Common myeloid progenitor, CD34-positive (primary cell): ENCODE results near the gene ASTN1.

Experiments used
- CTCF ChIA-PET: fragments of 350-600 bp; sonication (Branson Sonifier 250); formaldehyde crosslinking; loops from one replicate; lab custom pipeline; 2021; ENCODE audit warnings: antibody characterized with exemption; lab: Charles Lee
- POLR2A ChIA-PET: fragments of 350-600 bp; sonication (Branson Sonifier 250); formaldehyde crosslinking; loops from one replicate; lab custom pipeline; 2021; ENCODE audit warnings: antibody characterized with exemption; lab: Charles Lee
- DNase-seq, 3 donors: peaks; one replicate each; pipeline versions ENCODE4 v3.0.0 to v3.0.0-alpha.2; 2013
- H3K27ac ChIP-seq, 2 experiments: 1 replicate in 1 of 2; 2 replicates in 1 of 2; pipeline ENCODE4 v1.7.0; 2013; ENCODE audit warnings: inconsistent platforms in 2 of 2, low read length in 2 of 2, mild to moderate bottlenecking in 2 of 2, low read depth in 1 of 2, moderate library complexity in 1 of 2; ENCODE audit not compliant: severe bottlenecking in 2 of 2, insufficient read depth in 1 of 2, poor library complexity in 1 of 2
- H3K27me3 ChIP-seq, 5 experiments: replicated peaks in 2 of 5; 1 replicate in 3 of 5; 2 replicates in 2 of 5; pipeline versions ENCODE4 v1.6.1 to v1.7.0; 2013; ENCODE audit warnings: low read length in 4 of 5, mild to moderate bottlenecking in 2 of 5, moderate library complexity in 2 of 5, inconsistent platforms in 1 of 5; ENCODE audit not compliant: insufficient read depth in 5 of 5, control insufficient read depth in 4 of 5
- H3K36me3 ChIP-seq, 4 experiments: 1 replicate in 2 of 4; 2 replicates in 2 of 4; pipeline versions ENCODE4 v1.6.1 to v1.7.0; 2013; ENCODE audit warnings: low read length in 3 of 4, control low read depth in 1 of 4, mild to moderate bottlenecking in 1 of 4; ENCODE audit not compliant: control insufficient read depth in 4 of 4, insufficient read depth in 4 of 4
- H3K4me1 ChIP-seq, 4 experiments: 1 replicate in 3 of 4; 2 replicates in 1 of 4; pipeline versions ENCODE4 v1.6.1 to v1.7.1; 2013; ENCODE audit warnings: low read length in 3 of 4, mild to moderate bottlenecking in 3 of 4, control low read depth in 1 of 4, inconsistent platforms in 1 of 4, moderate library complexity in 1 of 4; ENCODE audit not compliant: control insufficient read depth in 4 of 4, insufficient read depth in 4 of 4; ENCODE audit errors: control extremely low read depth in 1 of 4
- H3K4me3 ChIP-seq, 7 experiments: 1 replicate in 4 of 7; 2 replicates in 3 of 7; pipeline versions ENCODE4 v1.5.1 to v1.7.0; 2013; ENCODE audit warnings: mild to moderate bottlenecking in 7 of 7, low read length in 6 of 7, moderate library complexity in 6 of 7, inconsistent platforms in 2 of 7, low read depth in 2 of 7, control low read depth in 1 of 7; ENCODE audit not compliant: insufficient read depth in 4 of 7, control insufficient read depth in 1 of 7; ENCODE audit errors: extremely low read depth in 1 of 7
- H3K9me3 ChIP-seq, 5 experiments: 1 replicate in 4 of 5; 2 replicates in 1 of 5; pipeline versions ENCODE4 v1.6.1 to v1.7.1; 2013; ENCODE audit warnings: low read length in 4 of 5, mild to moderate bottlenecking in 2 of 5, inconsistent platforms in 1 of 5, low read depth in 1 of 5, moderate library complexity in 1 of 5; ENCODE audit not compliant: control insufficient read depth in 4 of 5, insufficient read depth in 2 of 5; ENCODE audit errors: control extremely low read depth in 1 of 5
- WGBS: methylation state at CpG from one replicate; pipeline ENCODE4 v1.1.5; 2013; ENCODE audit not compliant: insufficient coverage; 5-methylcytosine and 5-hydroxymethylcytosine counted together

ASTN1 gene

DNA sequence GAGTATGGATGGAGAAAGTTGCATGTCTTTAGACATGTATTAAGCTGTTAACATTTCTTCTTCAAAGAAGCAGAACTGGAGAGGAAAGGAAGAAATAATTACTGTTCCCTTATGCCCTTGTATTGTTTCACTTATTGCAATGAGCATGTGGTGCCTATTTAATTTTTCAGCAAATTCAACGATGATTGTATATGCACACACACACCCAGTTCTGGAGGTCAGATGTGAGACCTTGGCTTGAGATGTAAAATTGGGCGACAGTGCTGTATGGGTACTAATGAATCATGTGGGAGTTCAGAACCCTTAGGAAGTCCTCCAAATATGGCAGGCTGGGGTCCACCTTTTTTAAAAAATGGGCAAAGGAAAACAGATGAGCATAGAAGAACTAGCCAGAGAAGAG is 33.7 kb upstream of the ASTN1 start:
- CTCF ChIA-PET = no interaction called here
- WGBS = 86% methylated on average over 1 of the region's 2 CpGs

GRCh38 chr1:177190308-177190970 is 25.9 kb upstream of the ASTN1 start:
- Histone ChIP-seq H3K4me3 (no peak overlapping the region), H3K4me1 (no peaks in the 10 kb centered on the region), H3K27me3 (no peaks in the 10 kb centered on the region), H3K9me3 (peaks cover 0 to 3% (median 0%) of the 10 kb centered on the region in 5 experiments), H3K36me3 (no peaks in the 10 kb centered on the region), H3K27ac (no peak overlapping the region)
- no CpG with 5 or more reads among the region's 3 CpGs for WGBS
- CTCF ChIA-PET = interaction anchor here (1.1 to 1.9 kb wide), 2 partner anchors 9 to 13 kb away, joined by 4 to 5 read pairs; no protein-coding TSS in a partner anchor
- POLR2A ChIA-PET = no interaction called here
- no peak for DNase-seq

More for the DNA sequence above, 33.7 kb upstream of the ASTN1 start:
- DNase-seq = no peak
- no peaks in the 10 kb centered on the region for H3K36me3 ChIP-seq
- no peaks in the 10 kb centered on the region for H3K9me3 ChIP-seq
- no peaks in the 10 kb centered on the region for H3K4me1 ChIP-seq
- no peak overlapping the region for H3K27ac ChIP-seq
- POLR2A ChIA-PET = no interaction called here
- no peaks in the 10 kb centered on the region for H3K27me3 ChIP-seq
- H3K4me3 ChIP-seq = no peak overlapping the region

- Histone ChIP-seq H3K27me3 (peaks cover 2 to 12% (median 6%) of the 10 kb centered on the region in 5 experiments), H3K36me3 (no peaks in the 10 kb centered on the region), H3K9me3 (peaks cover 0 to 5% (median 0%) of the 10 kb centered on the region in 5 experiments), H3K4me1 (peaks cover 0 to 2% (median 1%) of the 10 kb centered on the region in 4 experiments), H3K27ac (no peak overlapping the region), H3K4me3 (no peak overlapping the region)
- no peak for DNase-seq
- CTCF ChIA-PET = no interaction called here
- 100% methylated on average over 1 of the region's 2 CpGs for WGBS
- POLR2A ChIA-PET = no interaction called here
Measured at GRCh38 chr1:177186639-177187038, 22.1 kb upstream of the ASTN1 start.

- ChIA-PET CTCF (no interaction called here), POLR2A (no interaction called here)
- Histone ChIP-seq H3K27ac (no peak overlapping the region), H3K4me3 (no peak overlapping the region), H3K36me3 (no peaks in the 10 kb centered on the region), H3K9me3 (peaks cover 0 to 5% (median 0%) of the 10 kb centered on the region in 5 experiments), H3K27me3 (peaks cover 4 to 26% (median 14%) of the 10 kb centered on the region in 5 experiments), H3K4me1 (peaks cover 0 to 7% (median 5%) of the 10 kb centered on the region in 4 experiments)
- DNase-seq = peak in 1 of 3 donors; percentile 1
- WGBS = no CpG with 5 or more reads among the region's 5 CpGs
Measured at GRCh38 chr1:177185209-177185608, 20.7 kb upstream of the ASTN1 start.

DNA sequence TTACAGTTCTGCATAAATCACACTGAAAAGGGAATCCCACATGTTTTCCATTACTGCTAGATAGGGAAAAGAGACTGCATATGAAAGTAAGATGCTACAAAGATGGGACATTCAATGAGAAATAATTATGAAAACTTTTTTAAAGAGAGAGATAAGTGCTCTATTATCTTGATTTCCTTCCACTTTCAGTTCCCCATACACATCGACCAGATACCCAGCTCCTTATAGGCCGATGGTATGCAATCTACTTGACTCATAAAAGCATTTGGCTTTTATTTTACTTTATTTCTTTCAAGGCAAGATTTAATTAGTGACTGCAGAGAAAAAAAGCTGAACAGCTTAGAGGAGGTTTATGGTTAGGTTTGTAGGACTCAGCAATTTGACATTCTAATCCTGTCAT is 19.3 kb upstream of the ASTN1 start:
- POLR2A ChIA-PET = no interaction called here
- no peak for DNase-seq
- no peaks in the 10 kb centered on the region for H3K36me3 ChIP-seq
- CTCF ChIA-PET = no interaction called here
- peaks cover 5 to 29% (median 18%) of the 10 kb centered on the region in 5 experiments for H3K27me3 ChIP-seq
- H3K4me3 ChIP-seq = no peak overlapping the region
- peaks cover 0 to 7% (median 5%) of the 10 kb centered on the region in 4 experiments for H3K4me1 ChIP-seq
- H3K27ac ChIP-seq = no peak overlapping the region
- H3K9me3 ChIP-seq = peaks cover 0 to 5% (median 0%) of the 10 kb centered on the region in 5 experiments
- no CpG with 5 or more reads among the region's 2 CpGs for WGBS

DNA sequence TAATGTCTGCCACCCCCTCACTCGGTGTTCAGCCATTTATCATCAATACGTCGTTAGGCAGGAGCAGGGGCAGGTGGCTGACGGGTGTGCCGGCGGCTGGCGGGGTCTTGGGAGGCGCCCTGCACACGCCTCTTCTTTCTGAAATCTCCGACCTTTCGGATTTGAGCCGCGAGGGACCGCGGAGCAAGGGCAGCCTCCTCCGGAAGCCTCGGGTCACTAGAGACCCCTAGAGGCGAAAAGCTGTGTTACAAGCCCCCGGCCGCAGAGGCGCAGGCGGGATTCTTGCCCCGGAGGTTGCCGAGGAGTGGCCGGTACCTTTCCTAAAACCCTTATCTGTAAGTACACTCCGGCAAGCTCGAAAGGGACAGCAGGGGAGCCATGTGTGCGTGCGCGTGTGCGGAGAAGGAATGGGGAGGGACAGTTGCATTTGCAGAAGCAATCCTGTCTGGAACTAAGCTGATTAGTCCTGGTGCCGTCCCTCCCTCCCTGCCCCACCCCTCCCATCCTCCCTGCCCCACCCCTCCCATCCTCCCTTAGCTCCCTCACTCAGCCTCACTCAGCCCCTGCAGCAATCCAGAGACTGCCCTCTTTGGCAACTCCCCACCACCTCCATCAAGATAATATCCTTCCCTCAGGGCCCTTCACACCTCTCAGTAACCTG is 17.2 kb upstream of the ASTN1 start:
- H3K4me3 ChIP-seq = peak overlapping the region in 3 of 7 experiments; percentile 19 to 39 (median 34)

GRCh38 chr1:177181280-177181630 is 16.7 kb upstream of the ASTN1 start:
- Histone ChIP-seq H3K36me3 (no peaks in the 10 kb centered on the region), H3K9me3 (peaks cover 0 to 3% (median 0%) of the 10 kb centered on the region in 5 experiments), H3K4me1 (peaks cover 0 to 7% (median 5%) of the 10 kb centered on the region in 4 experiments), H3K27ac (no peak overlapping the region), H3K27me3 (peaks cover 5 to 35% (median 18%) of the 10 kb centered on the region in 5 experiments), H3K4me3 (peak overlapping the region in 3 of 7 experiments; percentile 19 to 39 (median 34))
- CTCF ChIA-PET = interaction anchor here (1.0 to 2.3 kb wide), 4 partner anchors 9 to 94 kb away, joined by 3 to 6 read pairs (median 4); no protein-coding TSS in a partner anchor
- POLR2A ChIA-PET = no interaction called here
- DNase-seq = no peak
- WGBS = 3% methylated on average over 6 of the region's 13 CpGs

More for the DNA sequence above, 17.2 kb upstream of the ASTN1 start:
- no peaks in the 10 kb centered on the region for H3K36me3 ChIP-seq
- H3K27ac ChIP-seq = no peak overlapping the region
- H3K9me3 ChIP-seq = peaks cover 0 to 3% (median 0%) of the 10 kb centered on the region in 5 experiments
- ChIA-PET POLR2A (no interaction called here), CTCF (interaction anchor here (0.6 to 2.3 kb wide), 5 partner anchors 10 to 1252 kb away, joined by 3 to 6 read pairs (median 4); no protein-coding TSS in a partner anchor)
- H3K4me1 ChIP-seq = peaks cover 0 to 7% (median 5%) of the 10 kb centered on the region in 4 experiments
- H3K27me3 ChIP-seq = peaks cover 5 to 33% (median 18%) of the 10 kb centered on the region in 5 experiments
- DNase-seq = peak; percentile 40 to 56 (median 51)
- under 1% methylated on average over 25 of the region's 32 CpGs for WGBS
